Upper lobe of left lung (tissue), 6 donors: ENCODE results near the gene GNG2. TPM values are rescaled to one million over a fixed set of nuclear protein-coding genes. Genes with fewer than 3 reads are reported as not detected.

Experiments used
- ATAC-seq, 2 donors: fragments of 200-7000 bp; cut with Tn5 transposase; one replicate each; pipeline ENCODE4 v1.9.1; 2022; ENCODE audit warnings: mild to moderate bottlenecking in 2 of 2, moderate library complexity in 2 of 2; ENCODE audit not compliant: low FRiP score in 2 of 2
- DNase-seq, 2 donors: peaks; one replicate each; pipeline ENCODE4 v3.0.0-alpha.2; 2019 to 2020
- H3K27ac ChIP-seq, 4 donors: fragments of 200-600 bp; sonication (generic); one replicate each; pipeline ENCODE4 v1.5.1; 2016 to 2019
- H3K27me3 ChIP-seq, 4 donors: fragments of 200-600 bp; sonication (generic); one replicate each; pipeline ENCODE4 v1.5.1; 2017 to 2019
- H3K36me3 ChIP-seq, 4 donors: fragments of 200-600 bp; sonication (generic); one replicate each; pipeline ENCODE4 v1.5.1; 2016 to 2019
- H3K4me1 ChIP-seq, 4 donors: fragments of 200-600 bp; sonication (generic); one replicate each; pipeline ENCODE4 v1.5.1; 2018 to 2019
- H3K4me3 ChIP-seq, 4 donors: fragments of 200-600 bp; sonication (generic); one replicate each; pipeline ENCODE4 v1.5.1; 2017 to 2019; ENCODE audit warnings: mild to moderate bottlenecking in 2 of 4, moderate library complexity in 1 of 4
- H3K9me3 ChIP-seq, 4 donors: fragments of 200-600 bp; sonication (generic); one replicate each; pipeline ENCODE4 v1.5.1; 2018 to 2019
- CTCF ChIP-seq, 6 experiments: fragments of 450-650 bp in 4 of 6; fragments of 200-600 bp in 2 of 6; sonication (generic) in 2 of 6; IDR thresholded peaks; one replicate each; pipeline ENCODE4 v1.5.1; 2016 to 2019; ENCODE audit warnings: antibody characterized with exemption in 6 of 6
- EP300 ChIP-seq, 4 donors: sonication (generic); formaldehyde crosslinking; IDR thresholded peaks; one replicate each; pipeline ENCODE4 v1.5.1; 2017; ENCODE audit warnings: antibody characterized with exemption in 4 of 4, control low read depth in 2 of 4
- POLR2A ChIP-seq, 4 donors: fragments of 450-650 bp; IDR thresholded peaks; one replicate each; pipeline ENCODE4 v1.5.1; 2016 to 2017; ENCODE audit warnings: antibody characterized with exemption in 4 of 4, mild to moderate bottlenecking in 2 of 4
- POLR2AphosphoS5 ChIP-seq, 2 donors: sonication (generic); formaldehyde crosslinking; IDR thresholded peaks; one replicate each; pipeline ENCODE4 v1.5.1; 2017; ENCODE audit warnings: antibody characterized with exemption in 2 of 2
- WGBS, 2 donors: methylation state at CpG; one replicate each; pipeline ENCODE4 v1.1.5; 2017 to 2018; 5-methylcytosine and 5-hydroxymethylcytosine counted together
- total RNA-seq, 6 donors: library from RNA; depleted of rRNA in 4 of 6; stranded (reverse); fragments of >200 nt in 4 of 6; gene quantifications; one replicate each; pipeline versions ENCODE4 v1.1.0 to v1.2.1, GENCODE V29; 2016 to 2021
- donor health status: DM: no; HTN: no; CAD: no; lungs with moderate emphysema.
- donor health status: DM: no; HTN: yes; CAD: no; lungs with severe emphysema.

The GNG2 gene
- total RNA-seq, 6 donors from 2014 or later, result 4.2 to 29.0 (median 10.1) TPM

GRCh38 chr14:51924600-51924999 lies 64.2 kb downstream of the GNG2 start:
- Histone ChIP-seq H3K9me3 (no peaks in the 10 kb centered on the region), H3K4me1 (no peaks in the 10 kb centered on the region), H3K36me3 (no peaks in the 10 kb centered on the region), H3K4me3 (no peak overlapping the region), H3K27ac (no peak overlapping the region), H3K27me3 (no peaks in the 10 kb centered on the region)
- ATAC-seq (no peak), DNase-seq (no peak)
- no peak for TF ChIP-seq CTCF (IDR thresholded peaks at IDR 0.05)
- TF ChIP-seq POLR2A (IDR thresholded peaks at IDR 0.05), result no peak
- no peak for TF ChIP-seq POLR2AphosphoS5 (IDR thresholded peaks at IDR 0.05)
- TF ChIP-seq EP300 (IDR thresholded peaks at IDR 0.05), result no peak
- WGBS, 2 donors, result 80 to 87% methylated on average over 4 of the region's 4 CpGs

GRCh38 chr14:51925980-51926379 lies 65.6 kb downstream of the GNG2 start:
- H3K4me1 ChIP-seq, result no peaks in the 10 kb centered on the region
- H3K9me3 ChIP-seq, result no peaks in the 10 kb centered on the region
- H3K36me3 ChIP-seq, result no peaks in the 10 kb centered on the region
- ATAC-seq, result no peak
- DNase-seq, result no peak
- TF ChIP-seq EP300 (IDR thresholded peaks at IDR 0.05), result no peak
- no peak for TF ChIP-seq CTCF (IDR thresholded peaks at IDR 0.05)
- TF ChIP-seq POLR2A (IDR thresholded peaks at IDR 0.05), result no peak
- TF ChIP-seq POLR2AphosphoS5 (IDR thresholded peaks at IDR 0.05), result no peak
- no peaks in the 10 kb centered on the region for H3K27me3 ChIP-seq
- no peak overlapping the region for H3K4me3 ChIP-seq
- WGBS, 2 donors, result 88 to 99% methylated on average over 2 of the region's 2 CpGs
- H3K27ac ChIP-seq, result no peak overlapping the region

- ATAC-seq (no peak), DNase-seq (no peak)
- Histone ChIP-seq H3K36me3 (no peaks in the 10 kb centered on the region), H3K9me3 (no peaks in the 10 kb centered on the region), H3K27me3 (no peaks in the 10 kb centered on the region), H3K4me1 (no peaks in the 10 kb centered on the region), H3K27ac (no peak overlapping the region), H3K4me3 (no peak overlapping the region)
- 94 to 96% methylated on average over 7 of the region's 7 CpGs for WGBS, 2 donors
- no peak for TF ChIP-seq POLR2AphosphoS5 (IDR thresholded peaks at IDR 0.05)
- no peak for TF ChIP-seq POLR2A (IDR thresholded peaks at IDR 0.05)
- TF ChIP-seq EP300 (IDR thresholded peaks at IDR 0.05), result no peak
- TF ChIP-seq CTCF (IDR thresholded peaks at IDR 0.05), result no peak
Observed at GRCh38 chr14:51926449-51926848, 66.0 kb downstream of the GNG2 start.

- no peak overlapping the region for H3K4me3 ChIP-seq
- H3K36me3 ChIP-seq, result no peaks in the 10 kb centered on the region
- no peaks in the 10 kb centered on the region for H3K27me3 ChIP-seq
- H3K4me1 ChIP-seq, result no peaks in the 10 kb centered on the region
- DNase-seq (no peak), ATAC-seq (no peak)
- 89 to 92% methylated on average over 10 of the region's 10 CpGs for WGBS, 2 donors
- no peaks in the 10 kb centered on the region for H3K9me3 ChIP-seq
- TF ChIP-seq POLR2A (IDR thresholded peaks at IDR 0.05) (no peak), POLR2AphosphoS5 (IDR thresholded peaks at IDR 0.05) (no peak), CTCF (IDR thresholded peaks at IDR 0.05) (no peak), EP300 (IDR thresholded peaks at IDR 0.05) (no peak)
- no peak overlapping the region for H3K27ac ChIP-seq
Observed at GRCh38 chr14:51928568-51928967, 68.2 kb downstream of the GNG2 start.

GRCh38 chr14:51929166-51929565 lies 68.8 kb downstream of the GNG2 start:
- Histone ChIP-seq H3K4me1 (no peaks in the 10 kb centered on the region), H3K27ac (no peak overlapping the region), H3K36me3 (no peaks in the 10 kb centered on the region), H3K27me3 (no peaks in the 10 kb centered on the region), H3K4me3 (no peak overlapping the region), H3K9me3 (no peaks in the 10 kb centered on the region)
- ATAC-seq (no peak), DNase-seq (no peak)
- TF ChIP-seq CTCF (IDR thresholded peaks at IDR 0.05) (no peak), POLR2A (IDR thresholded peaks at IDR 0.05) (no peak), EP300 (IDR thresholded peaks at IDR 0.05) (no peak), POLR2AphosphoS5 (IDR thresholded peaks at IDR 0.05) (no peak)
- WGBS, 2 donors, result 68 to 84% methylated on average over 4 of the region's 4 CpGs
